Cardiac fibroblast (primary cell): ENCODE results near the gene CPEB2.

ENCODE experiments used
- DNase-seq, 2 donors: peaks; one replicate each; pipeline versions ENCODE4 v3.0.0 to v3.0.0-alpha.2; 2010; ENCODE audit warnings: low read depth in 2 of 2
- H3K4me3 ChIP-seq, 2 donors: replicated peaks in 1 of 2; 1 replicate in 1 of 2; 2 replicates in 1 of 2; pipeline ENCODE4 v1.5.1; 2011; ENCODE audit warnings: low read depth in 2 of 2, low read length in 2 of 2, mild to moderate bottlenecking in 2 of 2, moderate library complexity in 1 of 2
- CTCF ChIP-seq: IDR thresholded peaks from one replicate; pipeline ENCODE4 v1.5.1; 2011; ENCODE audit warnings: low read depth, mild to moderate bottlenecking, low read length, inconsistent platforms

CPEB2 gene

GRCh38 chr4:15002659-15003400 lies 549 bp downstream of the CPEB2 start:
- peak overlapping the region; percentile 69 to 99 for H3K4me3 ChIP-seq
- no peak for TF ChIP-seq CTCF
- DNase-seq: peak; percentile 88 to 89

- peak; percentile 41 to 52 for DNase-seq
- peak overlapping the region; percentile 69 to 99 for H3K4me3 ChIP-seq
- TF ChIP-seq CTCF: no peak
These were observed 1.2 kb downstream of the CPEB2 start for GRCh38 chr4:15003401-15003890.

GRCh38 chr4:15003891-15004738 lies 1.8 kb downstream of the CPEB2 start:
- peak overlapping the region; percentile 69 to 99 for H3K4me3 ChIP-seq
- peak in 1 of 2 donors; percentile 37 for DNase-seq

GRCh38 chr4:15004739-15005301 lies 2.5 kb downstream of the CPEB2 start:
- H3K4me3 ChIP-seq: peak overlapping the region; percentile 69 to 99
- no peak for TF ChIP-seq CTCF
- DNase-seq: peak; percentile 71 to 81

More at GRCh38 chr4:15003891-15004738, 1.8 kb downstream of the CPEB2 start:
- no peak for TF ChIP-seq CTCF

- H3K4me3 ChIP-seq: peak overlapping the region; percentile 69 to 99
- no peak for TF ChIP-seq CTCF
- DNase-seq: no peak
These were observed 3.3 kb downstream of the CPEB2 start for GRCh38 chr4:15005474-15006115.

- TF ChIP-seq CTCF: peak; percentile 32
- peak overlapping the region in 1 of 2 donors; percentile 69 for H3K4me3 ChIP-seq
- DNase-seq: peak in 1 of 2 donors; percentile 33
These were observed 4.2 kb downstream of the CPEB2 start for GRCh38 chr4:15006416-15007024.
